Measurements from ENCODE around the gene TACO1. TPM values are rescaled to one million over a fixed set of nuclear protein-coding genes. Genes with fewer than 3 reads are reported as not detected.

The TACO1 gene
- total RNA-seq, 6 experiments from 2014 or later: 26.5 to 32.6 (median 30.9) TPM

- H3K27ac Mint-ChIP-seq: no peak overlapping the region
- H3K4me3 Mint-ChIP-seq: no peak overlapping the region
- H3K9me3 Mint-ChIP-seq: no peaks in the 10 kb centered on the region
- H3K36me3 Mint-ChIP-seq (ENCODE audit: low read depth): 0 out of 2 replicates have a peak, but pooled peaks cover 3% of the 10 kb centered on the region
- peaks cover 16% of the 10 kb centered on the region for H3K4me1 Mint-ChIP-seq (ENCODE audit: low read depth)
- H3K27me3 Mint-ChIP-seq (ENCODE audit: insufficient read depth): peaks cover 5% of the 10 kb centered on the region; the same call in 1 of the 2 replicates
- no peak for DNase-seq
- no peak for TF ChIP-seq CTCF (IDR thresholded peaks at IDR 0.05)
Observed at GRCh38 chr17:63596856-63597586, 3.7 kb upstream of the TACO1 start.

GRCh38 chr17:63598281-63598680, 2.4 kb upstream of the TACO1 start:
- TF ChIP-seq CTCF (IDR thresholded peaks at IDR 0.05): no peak
- H3K27ac Mint-ChIP-seq: no peak overlapping the region
- H3K27me3 Mint-ChIP-seq (ENCODE audit: insufficient read depth): peaks cover 5% of the 10 kb centered on the region; the same call in 1 of the 2 replicates
- DNase-seq: no peak
- no peaks in the 10 kb centered on the region for H3K9me3 Mint-ChIP-seq
- H3K36me3 Mint-ChIP-seq (ENCODE audit: low read depth): 0 out of 2 replicates have a peak, but pooled peaks cover 3% of the 10 kb centered on the region
- peaks cover 16% of the 10 kb centered on the region for H3K4me1 Mint-ChIP-seq (ENCODE audit: low read depth)
- H3K4me3 Mint-ChIP-seq: no peak overlapping the region

- Mint-ChIP-seq H3K36me3 (ENCODE audit: low read depth) (peaks cover 6% of the 10 kb centered on the region; the same call in 1 of the 2 replicates), H3K4me3 (peak overlapping the region; percentile 93), H3K27me3 (ENCODE audit: insufficient read depth) (no peaks in the 10 kb centered on the region), H3K4me1 (ENCODE audit: low read depth) (peaks cover 16% of the 10 kb centered on the region), H3K27ac (peak overlapping the region; percentile 87), H3K9me3 (no peaks in the 10 kb centered on the region)
- DNase-seq: no peak
- no peak for TF ChIP-seq CTCF (IDR thresholded peaks at IDR 0.05)
Observed at GRCh38 chr17:63601439-63602371, 1.0 kb downstream of the TACO1 start.

GRCh38 chr17:63609816-63610573, 9.3 kb downstream of the TACO1 start:
- no peaks in the 10 kb centered on the region for H3K4me1 Mint-ChIP-seq (ENCODE audit: low read depth)
- peaks cover 6% of the 10 kb centered on the region; the same call in 1 of the 2 replicates for H3K36me3 Mint-ChIP-seq (ENCODE audit: low read depth)
- H3K27me3 Mint-ChIP-seq (ENCODE audit: insufficient read depth): no peaks in the 10 kb centered on the region; the same call in none of the 2 replicates
- no peaks in the 10 kb centered on the region for H3K9me3 Mint-ChIP-seq
- DNase-seq: no peak
- TF ChIP-seq CTCF (IDR thresholded peaks at IDR 0.05): no peak
- no peak overlapping the region for H3K27ac Mint-ChIP-seq
- H3K4me3 Mint-ChIP-seq: no peak overlapping the region

GRCh38 chr17:63610854-63611253, 10.2 kb downstream of the TACO1 start:
- Mint-ChIP-seq H3K27ac (no peak overlapping the region), H3K9me3 (no peaks in the 10 kb centered on the region), H3K27me3 (ENCODE audit: insufficient read depth) (no peaks in the 10 kb centered on the region; the same call in none of the 2 replicates), H3K4me1 (ENCODE audit: low read depth) (no peaks in the 10 kb centered on the region), H3K36me3 (ENCODE audit: low read depth) (peaks cover under 1% of the 10 kb centered on the region; the same call in 1 of the 2 replicates), H3K4me3 (no peak overlapping the region)
- no peak for TF ChIP-seq CTCF (IDR thresholded peaks at IDR 0.05)
- no peak for DNase-seq
